ENCODE measurements around the gene CLDN19. TPM values are rescaled to one million over a fixed set of nuclear protein-coding genes. Genes with fewer than 3 reads are reported as not detected.
"Not testable (repeated sequence)": the region's sequence is repeated elsewhere in the genome, so short reads cannot be mapped to it uniquely, and the experiment has no call there.

The CLDN19 gene
- total RNA-seq, 1 experiment from 2014 or later: not detected

DNA sequence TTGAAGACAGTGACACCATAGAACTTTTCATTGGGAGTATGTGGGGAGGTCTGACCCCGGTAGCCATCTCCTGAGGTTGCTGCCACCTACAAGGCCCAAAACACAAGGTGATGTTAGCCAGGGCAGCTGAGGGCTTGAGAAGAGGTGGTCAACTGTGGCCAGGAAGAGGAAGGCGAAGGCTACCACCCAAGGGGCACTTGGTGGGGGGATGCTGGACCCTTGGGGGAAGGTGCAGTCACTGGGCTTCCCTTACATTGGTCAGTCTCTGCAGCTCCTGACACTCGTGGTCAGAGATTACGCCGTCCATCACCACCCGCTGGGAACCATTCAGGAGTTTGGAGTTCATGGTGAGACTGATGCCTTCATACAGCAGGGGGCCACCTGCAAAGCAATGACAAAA is 12.2 kb upstream of the CLDN19 start (continued):
- TF ChIP-seq, protein P1, sequence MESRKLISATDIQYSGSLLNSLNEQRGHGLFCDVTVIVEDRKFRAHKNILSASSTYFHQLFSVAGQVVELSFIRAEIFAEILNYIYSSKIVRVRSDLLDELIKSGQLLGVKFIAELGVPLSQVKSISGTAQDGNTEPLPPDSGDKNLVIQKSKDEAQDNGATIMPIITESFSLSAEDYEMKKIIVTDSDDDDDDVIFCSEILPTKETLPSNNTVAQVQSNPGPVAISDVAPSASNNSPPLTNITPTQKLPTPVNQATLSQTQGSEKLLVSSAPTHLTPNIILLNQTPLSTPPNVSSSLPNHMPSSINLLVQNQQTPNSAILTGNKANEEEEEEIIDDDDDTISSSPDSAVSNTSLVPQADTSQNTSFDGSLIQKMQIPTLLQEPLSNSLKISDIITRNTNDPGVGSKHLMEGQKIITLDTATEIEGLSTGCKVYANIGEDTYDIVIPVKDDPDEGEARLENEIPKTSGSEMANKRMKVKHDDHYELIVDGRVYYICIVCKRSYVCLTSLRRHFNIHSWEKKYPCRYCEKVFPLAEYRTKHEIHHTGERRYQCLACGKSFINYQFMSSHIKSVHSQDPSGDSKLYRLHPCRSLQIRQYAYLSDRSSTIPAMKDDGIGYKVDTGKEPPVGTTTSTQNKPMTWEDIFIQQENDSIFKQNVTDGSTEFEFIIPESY (IDR thresholded peaks at IDR 0.05; ENCODE audit: extremely low read depth, insufficient replicate concordance, low read length): no peak
- TF ChIP-seq SRF (IDR thresholded peaks at IDR 0.05; ENCODE audit: low read depth): no peak
- TF ChIP-seq JUND (IDR thresholded peaks at IDR 0.05): no peak
- TF ChIP-seq, protein P2, sequence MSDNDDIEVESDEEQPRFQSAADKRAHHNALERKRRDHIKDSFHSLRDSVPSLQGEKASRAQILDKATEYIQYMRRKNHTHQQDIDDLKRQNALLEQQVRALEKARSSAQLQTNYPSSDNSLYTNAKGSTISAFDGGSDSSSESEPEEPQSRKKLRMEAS (IDR thresholded peaks at IDR 0.05): no peak
- no peak for TF ChIP-seq CBX3 (IDR thresholded peaks at IDR 0.05; ENCODE audit: low read depth)
- no peak for TF ChIP-seq POLR2A (IDR thresholded peaks at IDR 0.05; ENCODE audit: borderline replicate concordance, extremely low read depth, insufficient read depth, insufficient read length)
- TF ChIP-seq CEBPB (IDR thresholded peaks at IDR 0.05; ENCODE audit: low read depth): no peak
- no peak for TF ChIP-seq TCF7L2 (IDR thresholded peaks at IDR 0.05; ENCODE audit: borderline replicate concordance, extremely low read depth, insufficient read depth, insufficient read length)
- TF ChIP-seq EZH2 (IDR thresholded peaks at IDR 0.05): no peak
- no peak for TF ChIP-seq ZFX (IDR thresholded peaks at IDR 0.05)
- TF ChIP-seq EGR1 (IDR thresholded peaks at IDR 0.05; ENCODE audit: low read depth): no peak

DNA sequence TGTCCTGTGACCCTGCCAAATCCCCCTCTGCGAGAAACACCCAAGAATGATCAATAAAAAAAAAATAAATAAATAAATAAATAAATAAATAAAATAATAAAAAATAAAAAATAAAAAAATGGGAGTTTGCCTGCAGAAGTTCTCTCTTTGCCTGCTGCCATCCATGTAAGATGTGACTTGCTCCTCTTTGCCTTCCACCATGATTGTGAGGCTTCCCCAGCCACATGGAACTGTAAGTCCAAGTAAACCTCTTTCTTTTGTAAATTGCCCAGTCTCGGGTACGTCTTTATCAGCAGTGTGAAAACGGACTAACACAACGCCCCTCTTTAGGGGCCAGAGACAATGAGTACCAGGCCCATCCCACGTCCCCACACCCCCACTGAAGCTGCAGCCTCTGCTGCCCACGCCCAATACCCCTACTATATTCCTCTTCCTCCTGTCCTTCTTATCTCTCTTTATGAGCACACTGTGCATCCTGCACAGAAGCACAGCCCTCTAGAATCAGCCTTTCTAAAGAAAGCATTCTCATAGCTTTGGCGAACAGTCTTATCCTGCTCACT is 11.6 kb upstream of the CLDN19 start:
- H3K9me3 ChIP-seq (ENCODE audit: control insufficient read depth in 1 of 2, insufficient read depth in 1 of 2, low read depth in 1 of 2, low read length in 2 of 2); H3K9me2 ChIP-seq (ENCODE audit: insufficient read depth); H3K27me3 ChIP-seq (ENCODE audit: insufficient read depth, low read length); H3K79me2 ChIP-seq (ENCODE audit: insufficient read depth, low read length); H3K27ac ChIP-seq (ENCODE audit: low read depth, low read length); intact Hi-C loops (cut with micrococcal nuclease); ATAC-seq; H3K4me1 ChIP-seq (ENCODE audit: control insufficient read depth in 1 of 2, insufficient read depth in 2 of 2, low read length in 2 of 2); DNase-seq (ENCODE audit: low read depth, low spot score); CTCF ChIA-PET; H3K4me2 ChIP-seq (ENCODE audit: low read length); BruUV-seq (replicated peaks); H3K4me3 ChIP-seq (replicated peaks in 1 of 2; ENCODE audit: low read depth in 1 of 2, low read length in 2 of 2); POLR2A ChIA-PET; H3K9ac ChIP-seq (ENCODE audit: low read length); RAD21 ChIA-PET (ENCODE audit: low non-redundant PET in 1 of 2, low total read pairs in 2 of 2, uncharacterized antibody in 2 of 2, unreplicated experiment in 2 of 2); H2AFZ ChIP-seq (ENCODE audit: low read depth, low read length, poor library complexity, severe bottlenecking); H4K20me1 ChIP-seq (ENCODE audit: insufficient read depth): not testable (repeated sequence)
- H3K36me3 ChIP-seq (ENCODE audit: control insufficient read depth in 1 of 2, insufficient read depth in 2 of 2, low read length in 2 of 2): peaks cover 14 to 42% of the 10 kb centered on the region in 2 experiments; a peak in 3 of 4 replicates
